Measurements from ENCODE around the gene PTDSS2. TPM values are rescaled to one million over a fixed set of nuclear protein-coding genes. Genes with fewer than 3 reads are reported as not detected.

PTDSS2 gene
- total and polyA plus RNA-seq, 10 of the 15 experiments (the other 5 are each of a cell fraction or from before 2014, with no cell fraction given) = 0.39 to 21.1 (median 10.8) TPM

DNA sequence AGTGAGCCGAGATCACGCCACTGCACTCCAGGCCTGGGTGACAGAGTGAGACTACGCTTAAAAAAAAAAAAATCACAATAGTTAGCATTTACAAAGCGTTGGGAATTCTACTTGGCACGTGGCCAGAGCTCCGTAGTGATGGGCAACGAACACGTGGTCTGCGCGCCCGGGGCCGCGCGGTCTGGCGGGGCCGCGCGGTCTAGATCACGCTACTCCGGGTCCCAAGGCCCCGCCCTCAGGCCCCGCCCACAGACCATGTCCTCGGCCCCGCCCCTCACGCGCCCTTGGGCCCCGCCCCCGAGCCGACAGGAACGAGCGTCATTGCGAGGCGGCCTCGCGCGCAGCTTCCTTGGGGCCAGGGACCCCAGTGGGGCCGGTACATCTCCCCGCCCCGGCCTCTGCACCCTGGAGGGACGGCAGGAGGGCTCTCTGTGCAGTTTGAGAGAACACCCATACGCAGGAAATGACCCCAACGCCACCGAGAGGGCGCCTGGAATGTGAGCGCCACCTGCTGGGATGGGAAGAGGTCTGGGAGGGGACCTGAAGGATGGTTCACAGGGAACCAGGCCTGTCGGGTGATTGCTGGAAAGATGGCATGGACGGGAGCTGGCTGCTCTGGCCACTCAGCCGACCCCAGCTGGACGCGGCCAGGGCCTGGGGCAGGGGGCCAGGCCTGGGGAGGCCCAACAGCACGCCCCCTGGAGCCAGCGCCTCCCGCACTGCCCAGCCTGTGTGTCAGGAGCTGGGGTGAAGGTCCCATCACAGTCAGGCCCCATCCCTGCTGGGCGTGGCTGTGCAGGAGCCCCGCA, 2.0 kb upstream of the PTDSS2 start (continued):
- TF ChIP-seq, protein P1, sequence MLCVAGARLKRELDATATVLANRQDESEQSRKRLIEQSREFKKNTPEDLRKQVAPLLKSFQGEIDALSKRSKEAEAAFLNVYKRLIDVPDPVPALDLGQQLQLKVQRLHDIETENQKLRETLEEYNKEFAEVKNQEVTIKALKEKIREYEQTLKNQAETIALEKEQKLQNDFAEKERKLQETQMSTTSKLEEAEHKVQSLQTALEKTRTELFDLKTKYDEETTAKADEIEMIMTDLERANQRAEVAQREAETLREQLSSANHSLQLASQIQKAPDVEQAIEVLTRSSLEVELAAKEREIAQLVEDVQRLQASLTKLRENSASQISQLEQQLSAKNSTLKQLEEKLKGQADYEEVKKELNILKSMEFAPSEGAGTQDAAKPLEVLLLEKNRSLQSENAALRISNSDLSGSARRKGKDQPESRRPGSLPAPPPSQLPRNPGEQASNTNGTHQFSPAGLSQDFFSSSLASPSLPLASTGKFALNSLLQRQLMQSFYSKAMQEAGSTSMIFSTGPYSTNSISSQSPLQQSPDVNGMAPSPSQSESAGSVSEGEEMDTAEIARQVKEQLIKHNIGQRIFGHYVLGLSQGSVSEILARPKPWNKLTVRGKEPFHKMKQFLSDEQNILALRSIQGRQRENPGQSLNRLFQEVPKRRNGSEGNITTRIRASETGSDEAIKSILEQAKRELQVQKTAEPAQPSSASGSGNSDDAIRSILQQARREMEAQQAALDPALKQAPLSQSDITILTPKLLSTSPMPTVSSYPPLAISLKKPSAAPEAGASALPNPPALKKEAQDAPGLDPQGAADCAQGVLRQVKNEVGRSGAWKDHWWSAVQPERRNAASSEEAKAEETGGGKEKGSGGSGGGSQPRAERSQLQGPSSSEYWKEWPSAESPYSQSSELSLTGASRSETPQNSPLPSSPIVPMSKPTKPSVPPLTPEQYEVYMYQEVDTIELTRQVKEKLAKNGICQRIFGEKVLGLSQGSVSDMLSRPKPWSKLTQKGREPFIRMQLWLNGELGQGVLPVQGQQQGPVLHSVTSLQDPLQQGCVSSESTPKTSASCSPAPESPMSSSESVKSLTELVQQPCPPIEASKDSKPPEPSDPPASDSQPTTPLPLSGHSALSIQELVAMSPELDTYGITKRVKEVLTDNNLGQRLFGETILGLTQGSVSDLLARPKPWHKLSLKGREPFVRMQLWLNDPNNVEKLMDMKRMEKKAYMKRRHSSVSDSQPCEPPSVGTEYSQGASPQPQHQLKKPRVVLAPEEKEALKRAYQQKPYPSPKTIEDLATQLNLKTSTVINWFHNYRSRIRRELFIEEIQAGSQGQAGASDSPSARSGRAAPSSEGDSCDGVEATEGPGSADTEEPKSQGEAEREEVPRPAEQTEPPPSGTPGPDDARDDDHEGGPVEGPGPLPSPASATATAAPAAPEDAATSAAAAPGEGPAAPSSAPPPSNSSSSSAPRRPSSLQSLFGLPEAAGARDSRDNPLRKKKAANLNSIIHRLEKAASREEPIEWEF (IDR thresholded peaks at IDR 0.05; ENCODE audit: insufficient replicate concordance, low read depth, low read length) = no peak
- TF ChIP-seq MYC (IDR thresholded peaks at IDR 0.05; ENCODE audit: insufficient read depth, insufficient read length, insufficient replicate concordance, low read length, severe bottlenecking) = peak; percentile 44
- TF ChIP-seq, protein P2, sequence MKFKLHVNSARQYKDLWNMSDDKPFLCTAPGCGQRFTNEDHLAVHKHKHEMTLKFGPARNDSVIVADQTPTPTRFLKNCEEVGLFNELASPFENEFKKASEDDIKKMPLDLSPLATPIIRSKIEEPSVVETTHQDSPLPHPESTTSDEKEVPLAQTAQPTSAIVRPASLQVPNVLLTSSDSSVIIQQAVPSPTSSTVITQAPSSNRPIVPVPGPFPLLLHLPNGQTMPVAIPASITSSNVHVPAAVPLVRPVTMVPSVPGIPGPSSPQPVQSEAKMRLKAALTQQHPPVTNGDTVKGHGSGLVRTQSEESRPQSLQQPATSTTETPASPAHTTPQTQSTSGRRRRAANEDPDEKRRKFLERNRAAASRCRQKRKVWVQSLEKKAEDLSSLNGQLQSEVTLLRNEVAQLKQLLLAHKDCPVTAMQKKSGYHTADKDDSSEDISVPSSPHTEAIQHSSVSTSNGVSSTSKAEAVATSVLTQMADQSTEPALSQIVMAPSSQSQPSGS (IDR thresholded peaks at IDR 0.05; ENCODE audit: low read length) = no peak
- TF ChIP-seq MTA3 (IDR thresholded peaks at IDR 0.05; ENCODE audit: borderline replicate concordance, low read length) = no peak
- no peak for TF ChIP-seq GABPA (IDR thresholded peaks at IDR 0.05; ENCODE audit: low read depth)
- TF ChIP-seq PAX5 (IDR thresholded peaks at IDR 0.05; ENCODE audit: borderline replicate concordance, low read depth, low read length) = 0 out of 2 replicates have a peak, but pooled peaks have one; percentile 30
- no peak for TF ChIP-seq FOXM1 (IDR thresholded peaks at IDR 0.05; ENCODE audit: low read depth, low read length)
- no peak for TF ChIP-seq ZNF217 (IDR thresholded peaks at IDR 0.05)
- TF ChIP-seq, protein P3, sequence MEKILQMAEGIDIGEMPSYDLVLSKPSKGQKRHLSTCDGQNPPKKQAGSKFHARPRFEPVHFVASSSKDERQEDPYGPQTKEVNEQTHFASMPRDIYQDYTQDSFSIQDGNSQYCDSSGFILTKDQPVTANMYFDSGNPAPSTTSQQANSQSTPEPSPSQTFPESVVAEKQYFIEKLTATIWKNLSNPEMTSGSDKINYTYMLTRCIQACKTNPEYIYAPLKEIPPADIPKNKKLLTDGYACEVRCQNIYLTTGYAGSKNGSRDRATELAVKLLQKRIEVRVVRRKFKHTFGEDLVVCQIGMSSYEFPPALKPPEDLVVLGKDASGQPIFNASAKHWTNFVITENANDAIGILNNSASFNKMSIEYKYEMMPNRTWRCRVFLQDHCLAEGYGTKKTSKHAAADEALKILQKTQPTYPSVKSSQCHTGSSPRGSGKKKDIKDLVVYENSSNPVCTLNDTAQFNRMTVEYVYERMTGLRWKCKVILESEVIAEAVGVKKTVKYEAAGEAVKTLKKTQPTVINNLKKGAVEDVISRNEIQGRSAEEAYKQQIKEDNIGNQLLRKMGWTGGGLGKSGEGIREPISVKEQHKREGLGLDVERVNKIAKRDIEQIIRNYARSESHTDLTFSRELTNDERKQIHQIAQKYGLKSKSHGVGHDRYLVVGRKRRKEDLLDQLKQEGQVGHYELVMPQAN (conservative IDR thresholded peaks at IDR 0.05) = peak; percentile 45; the same call in 1 of the 2 replicates
- TF ChIP-seq RUNX3 (IDR thresholded peaks at IDR 0.05; ENCODE audit: low read length) = no peak
- TF ChIP-seq, protein P4, sequence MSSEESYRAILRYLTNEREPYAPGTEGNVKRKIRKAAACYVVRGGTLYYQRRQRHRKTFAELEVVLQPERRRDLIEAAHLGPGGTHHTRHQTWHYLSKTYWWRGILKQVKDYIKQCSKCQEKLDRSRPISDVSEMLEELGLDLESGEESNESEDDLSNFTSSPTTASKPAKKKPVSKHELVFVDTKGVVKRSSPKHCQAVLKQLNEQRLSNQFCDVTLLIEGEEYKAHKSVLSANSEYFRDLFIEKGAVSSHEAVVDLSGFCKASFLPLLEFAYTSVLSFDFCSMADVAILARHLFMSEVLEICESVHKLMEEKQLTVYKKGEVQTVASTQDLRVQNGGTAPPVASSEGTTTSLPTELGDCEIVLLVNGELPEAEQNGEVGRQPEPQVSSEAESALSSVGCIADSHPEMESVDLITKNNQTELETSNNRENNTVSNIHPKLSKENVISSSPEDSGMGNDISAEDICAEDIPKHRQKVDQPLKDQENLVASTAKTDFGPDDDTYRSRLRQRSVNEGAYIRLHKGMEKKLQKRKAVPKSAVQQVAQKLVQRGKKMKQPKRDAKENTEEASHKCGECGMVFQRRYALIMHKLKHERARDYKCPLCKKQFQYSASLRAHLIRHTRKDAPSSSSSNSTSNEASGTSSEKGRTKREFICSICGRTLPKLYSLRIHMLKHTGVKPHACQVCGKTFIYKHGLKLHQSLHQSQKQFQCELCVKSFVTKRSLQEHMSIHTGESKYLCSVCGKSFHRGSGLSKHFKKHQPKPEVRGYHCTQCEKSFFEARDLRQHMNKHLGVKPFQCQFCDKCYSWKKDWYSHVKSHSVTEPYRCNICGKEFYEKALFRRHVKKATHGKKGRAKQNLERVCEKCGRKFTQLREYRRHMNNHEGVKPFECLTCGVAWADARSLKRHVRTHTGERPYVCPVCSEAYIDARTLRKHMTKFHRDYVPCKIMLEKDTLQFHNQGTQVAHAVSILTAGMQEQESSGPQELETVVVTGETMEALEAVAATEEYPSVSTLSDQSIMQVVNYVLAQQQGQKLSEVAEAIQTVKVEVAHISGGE (CRISPR knock-in tag; IDR thresholded peaks at IDR 0.05) = no peak
- TF ChIP-seq, protein P5, sequence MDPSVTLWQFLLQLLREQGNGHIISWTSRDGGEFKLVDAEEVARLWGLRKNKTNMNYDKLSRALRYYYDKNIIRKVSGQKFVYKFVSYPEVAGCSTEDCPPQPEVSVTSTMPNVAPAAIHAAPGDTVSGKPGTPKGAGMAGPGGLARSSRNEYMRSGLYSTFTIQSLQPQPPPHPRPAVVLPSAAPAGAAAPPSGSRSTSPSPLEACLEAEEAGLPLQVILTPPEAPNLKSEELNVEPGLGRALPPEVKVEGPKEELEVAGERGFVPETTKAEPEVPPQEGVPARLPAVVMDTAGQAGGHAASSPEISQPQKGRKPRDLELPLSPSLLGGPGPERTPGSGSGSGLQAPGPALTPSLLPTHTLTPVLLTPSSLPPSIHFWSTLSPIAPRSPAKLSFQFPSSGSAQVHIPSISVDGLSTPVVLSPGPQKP (IDR thresholded peaks at IDR 0.05; ENCODE audit: low read depth, low read length) = no peak
- no peak for TF ChIP-seq HDAC6 (IDR thresholded peaks at IDR 0.05; ENCODE audit: unreplicated experiment)
- TF ChIP-seq POLR2AphosphoS5 (IDR thresholded peaks at IDR 0.05; ENCODE audit: low read length) = peak; percentile 83
- no peak for TF ChIP-seq CHD4 (IDR thresholded peaks at IDR 0.05)
- no peak for TF ChIP-seq ZNF24 (IDR thresholded peaks at IDR 0.05)

All from GM12878 (cell line).